IMR-90 (cell line): ENCODE measurements around the gene HLA-DPA1. TPM values are rescaled to one million over a fixed set of nuclear protein-coding genes. Genes with fewer than 3 reads are reported as not detected.

Source experiments
- ATAC-seq: fragments of 200-7000 bp; cut with Tn5 transposase; 2 replicates; pipeline ENCODE4 v1.9.1; 2020; ENCODE audit warnings: low read depth, mild to moderate bottlenecking, moderate library complexity
- BruUV-seq: library from RNA; stranded (reverse); fragments of 400-500 nt; replicated peaks from 2 replicates; lab custom pipeline; 2021; lab: Mats Ljungman, UMichigan
- CTCF ChIA-PET: fragments of 300-600 bp; formaldehyde crosslinking; extraction: SDS; loops from one replicate; lab custom pipeline; 2021; ENCODE audit warnings: antibody characterized with exemption; lab: Yijun Ruan, JAX
- POLR2A ChIA-PET: fragments of 300-600 bp; sonication (Branson Sonifier 250); formaldehyde crosslinking; loops from one replicate; lab custom pipeline; 2022; ENCODE audit warnings: antibody characterized with exemption; ENCODE audit not compliant: unreplicated experiment; lab: Charles Lee
- DNase-seq: peaks from one replicate; pipeline ENCODE4 v3.0.0; 2013
- H2AFZ ChIP-seq: replicated peaks from 2 replicates; pipeline ENCODE3; 2013; ENCODE audit warnings: low read length, mild to moderate bottlenecking; ENCODE audit not compliant: poor library complexity
- H2AK5ac ChIP-seq: 2 replicates; pipeline ENCODE4 v1.6.1; 2013; ENCODE audit warnings: low read depth, low read length, inconsistent platforms
- H2AK9ac ChIP-seq: replicated peaks from 2 replicates; pipeline ENCODE3; 2013; ENCODE audit warnings: mild to moderate bottlenecking, low read depth, low read length, moderate library complexity; ENCODE audit not compliant: poor library complexity
- H2BK120ac ChIP-seq: 2 replicates; pipeline ENCODE4 v1.6.1; 2013; ENCODE audit warnings: low read depth, low read length, inconsistent platforms
- H2BK15ac ChIP-seq: 3 replicates; pipeline ENCODE4 v1.6.1; 2013; ENCODE audit warnings: low read depth, low read length, inconsistent platforms
- H2BK20ac ChIP-seq: 2 replicates; pipeline ENCODE4 v1.6.1; 2013; ENCODE audit warnings: low read depth, mild to moderate bottlenecking, inconsistent platforms, low read length, moderate library complexity
- H2BK5ac ChIP-seq: 2 replicates; pipeline ENCODE4 v1.6.1; 2013; ENCODE audit warnings: mild to moderate bottlenecking, low read depth, low read length, inconsistent platforms; ENCODE audit not compliant: poor library complexity, severe bottlenecking
- H3K14ac ChIP-seq: replicated peaks from 2 replicates; pipeline ENCODE4 v1.6.1; 2013; ENCODE audit warnings: low read depth, low read length, inconsistent platforms
- H3K18ac ChIP-seq: 2 replicates; pipeline ENCODE4 v1.6.1; 2013; ENCODE audit warnings: low read depth, low read length, control low read depth
- H3K23ac ChIP-seq: 2 replicates; pipeline ENCODE4 v1.6.1; 2013; ENCODE audit warnings: low read depth, low read length, inconsistent platforms
- H3K27ac ChIP-seq: 2 replicates; pipeline ENCODE4 v1.5.1; 2013; ENCODE audit warnings: mild to moderate bottlenecking, control low read depth, low read length; ENCODE audit not compliant: insufficient read depth
- H3K27me3 ChIP-seq: 2 replicates; pipeline ENCODE4 v1.6.1; 2013; ENCODE audit warnings: low read length; ENCODE audit not compliant: control insufficient read depth, insufficient read depth
- H3K36me3 ChIP-seq: 2 replicates; pipeline ENCODE4 v1.6.1; 2013; ENCODE audit warnings: low read length, mixed read lengths; ENCODE audit not compliant: control insufficient read depth, insufficient read depth
- H3K4ac ChIP-seq: 2 replicates; pipeline ENCODE4 v1.6.1; 2013; ENCODE audit warnings: low read depth, low read length, inconsistent platforms
- H3K4me1 ChIP-seq: 2 replicates; pipeline ENCODE4 v1.6.1; 2013; ENCODE audit warnings: low read length, mixed read lengths; ENCODE audit not compliant: control insufficient read depth, insufficient read depth
- H3K4me2 ChIP-seq: 2 replicates; pipeline ENCODE4 v1.6.1; 2013; ENCODE audit warnings: low read depth, mild to moderate bottlenecking, control low read depth, low read length, moderate library complexity
- H3K4me3 ChIP-seq: 2 replicates; pipeline ENCODE4 v1.5.1; 2013; ENCODE audit warnings: low read depth, mild to moderate bottlenecking, control low read depth, low read length, moderate library complexity; ENCODE audit not compliant: insufficient read depth
- H3K56ac ChIP-seq: 2 replicates; pipeline ENCODE4 v1.6.1; 2013; ENCODE audit warnings: low read length, inconsistent platforms; ENCODE audit not compliant: insufficient read depth; ENCODE audit errors: extremely low read depth
- H3K79me1 ChIP-seq, 2 experiments: 2 replicates each; pipeline ENCODE4 v1.6.1; 2013; ENCODE audit warnings: low read length in 2 of 2, inconsistent platforms in 1 of 2, low read depth in 1 of 2
- H3K9ac ChIP-seq: 2 replicates; pipeline ENCODE4 v1.6.1; 2013; ENCODE audit warnings: low read depth, low read length, control low read depth
- H3K9me1 ChIP-seq: 2 replicates; pipeline ENCODE4 v1.6.1; 2013; ENCODE audit warnings: low read length, inconsistent platforms; ENCODE audit not compliant: insufficient read depth
- H3K9me3 ChIP-seq: 2 replicates; pipeline ENCODE4 v1.6.1; 2013; ENCODE audit warnings: low read length; ENCODE audit not compliant: control insufficient read depth, insufficient read depth
- H4K20me1 ChIP-seq: 2 replicates; pipeline ENCODE4 v1.6.1; 2013; ENCODE audit warnings: low read length, inconsistent platforms; ENCODE audit not compliant: insufficient read depth
- H4K5ac ChIP-seq: 2 replicates; pipeline ENCODE4 v1.6.1; 2013; ENCODE audit warnings: mild to moderate bottlenecking, low read depth, low read length, control low read depth
- H4K8ac ChIP-seq, 2 experiments: 2 replicates each; pipeline ENCODE4 v1.6.1; 2013; ENCODE audit warnings: low read depth in 2 of 2, low read length in 2 of 2, control low read depth in 1 of 2, inconsistent platforms in 1 of 2
- H4K91ac ChIP-seq: 2 replicates; pipeline ENCODE4 v1.6.1; 2013; ENCODE audit warnings: low read depth, low read length, inconsistent platforms; ENCODE audit not compliant: insufficient read depth
- BHLHE40 ChIP-seq: fragments of 150-350 bp; IDR thresholded peaks from 2 replicates; pipeline ENCODE4 v1.6.1; 2016; ENCODE audit warnings: mild to moderate bottlenecking, low read depth, low read length
- CEBPB ChIP-seq: IDR thresholded peaks from 2 replicates; pipeline ENCODE4 v1.6.1; 2012; ENCODE audit warnings: low read depth, low read length, improper control_type of control experiment
- CHD1 ChIP-seq: IDR thresholded peaks from 2 replicates; pipeline ENCODE4 v1.6.1; 2012; ENCODE audit warnings: low read depth, low read length, improper control_type of control experiment
- FOS ChIP-seq: fragments of 150-350 bp; IDR thresholded peaks from 2 replicates; pipeline ENCODE4 v1.6.1; 2016; ENCODE audit warnings: low read depth, low read length
- MAFK ChIP-seq: IDR thresholded peaks from 2 replicates; pipeline ENCODE4 v1.6.1; 2012; ENCODE audit warnings: low read depth, low read length, improper control_type of control experiment
- MAZ ChIP-seq: IDR thresholded peaks from 2 replicates; pipeline ENCODE4 v1.6.1; 2012; ENCODE audit warnings: low read depth, mild to moderate bottlenecking, low read length, improper control_type of control experiment, moderate library complexity, borderline replicate concordance
- MXI1 ChIP-seq: IDR thresholded peaks from 2 replicates; pipeline ENCODE4 v1.6.1; 2012; ENCODE audit warnings: low read depth, mild to moderate bottlenecking, low read length, moderate library complexity, borderline replicate concordance
- POLR2A ChIP-seq: IDR thresholded peaks from 2 replicates; pipeline ENCODE4 v1.6.1; 2012; ENCODE audit warnings: mild to moderate bottlenecking, low read depth, low read length
- RCOR1 ChIP-seq: IDR thresholded peaks from 2 replicates; pipeline ENCODE4 v1.6.1; 2012; ENCODE audit warnings: mild to moderate bottlenecking, low read length, improper control_type of control experiment; ENCODE audit not compliant: insufficient replicate concordance
- RFX5 ChIP-seq: IDR thresholded peaks from 2 replicates; pipeline ENCODE4 v1.8.0; 2012; ENCODE audit warnings: low read depth, mild to moderate bottlenecking, low read length, moderate library complexity
- dilution Hi-C: fragments of 300-500 bp; cut with HindIII; formaldehyde crosslinking; loops from one replicate; pipeline ENCODE4 v1.14.3; 2018; ENCODE audit warnings: low sequenced_read_pairs; ENCODE audit not compliant: unreplicated experiment
- in situ Hi-C: fragments of 300-500 bp; cut with MboI; formaldehyde crosslinking; loops from 3 replicates; pipeline ENCODE4 v1.14.3; 2019; ENCODE audit warnings: low sequenced_read_pairs, inconsistent platforms, mixed read lengths
- intact Hi-C: fragments of 100-400 bp; cut with micrococcal nuclease; formaldehyde crosslinking; loops from 2 replicates; pipeline ENCODE4 v1.10.0; 2022
- polyA plus RNA-seq, 3 experiments: library from polyadenylated mRNA; depleted of rRNA; stranded (reverse); fragments of >200 nt; gene quantifications; 2 replicates each; pipeline ENCODE4 v1.2.3, GENCODE V29; 2012; ENCODE audit warnings: low replicate concordance in 1 of 3
- total RNA-seq: library from RNA; depleted of rRNA; stranded (reverse); fragments of >200 nt; gene quantifications from 2 replicates; pipeline ENCODE4 v1.2.3, GENCODE V29; 2012
- TF ChIP-seq, protein P1 (sequence below): fragments of 150-350 bp; IDR thresholded peaks from 2 replicates; pipeline ENCODE4 v1.6.1; 2017; ENCODE audit warnings: mild to moderate bottlenecking, antibody characterized with exemption, low read length, low read depth
- TF ChIP-seq, protein P2 (sequence below): fragments of 150-350 bp; IDR thresholded peaks from 2 replicates; pipeline ENCODE4 v1.6.1; 2016; ENCODE audit warnings: low read depth, mild to moderate bottlenecking, low read length, moderate library complexity, borderline replicate concordance
- TF ChIP-seq, protein P3 (sequence below): conservative IDR thresholded peaks from 2 replicates; pipeline ENCODE4 v1.5.1; 2012; ENCODE audit warnings: mild to moderate bottlenecking, low read depth, low read length, improper control_type of control experiment

Gene HLA-DPA1
- total and polyA plus RNA-seq, 2 of the 4 experiments (the other 2 are of a cell fraction) = not detected

DNA sequence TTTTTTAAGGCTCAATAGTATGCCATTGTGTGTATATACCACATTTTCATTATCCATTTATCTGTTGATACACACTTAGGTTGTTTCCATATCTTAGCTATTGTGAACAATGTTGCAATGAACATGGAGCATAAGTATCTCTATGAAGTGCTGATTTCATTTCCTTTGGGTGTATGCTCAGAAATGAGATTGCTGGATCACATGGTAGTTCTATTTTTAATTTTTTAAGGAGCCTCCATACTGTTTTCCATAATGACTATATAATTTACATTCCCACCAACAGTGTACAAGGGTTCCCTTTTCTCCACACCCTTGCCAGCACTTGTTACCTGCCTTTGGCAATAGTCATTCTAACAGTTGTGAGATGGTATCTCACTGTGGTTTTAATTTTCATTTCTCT, 48.9 kb downstream of the HLA-DPA1 start:
- no peak overlapping the region for H2AFZ ChIP-seq
- ChIA-PET POLR2A (no interaction called here), CTCF (no interaction called here)
- H2BK20ac ChIP-seq = no peak overlapping the region
- BruUV-seq = no TSS peak
- no peak overlapping the region for H4K91ac ChIP-seq
- no peaks in the 10 kb centered on the region for H3K36me3 ChIP-seq
- no peak overlapping the region for H3K4me3 ChIP-seq
- no peaks in the 10 kb centered on the region for H3K9me3 ChIP-seq
- H3K56ac ChIP-seq = no peak overlapping the region
- TF ChIP-seq BHLHE40 (no peak), CHD1 (no peak), RCOR1 (no peak), MXI1 (no peak), CEBPB (no peak), MAFK (no peak), RFX5 (no peak), POLR2A (no peak), FOS (no peak), MAZ (no peak)
- TF ChIP-seq, protein P1, sequence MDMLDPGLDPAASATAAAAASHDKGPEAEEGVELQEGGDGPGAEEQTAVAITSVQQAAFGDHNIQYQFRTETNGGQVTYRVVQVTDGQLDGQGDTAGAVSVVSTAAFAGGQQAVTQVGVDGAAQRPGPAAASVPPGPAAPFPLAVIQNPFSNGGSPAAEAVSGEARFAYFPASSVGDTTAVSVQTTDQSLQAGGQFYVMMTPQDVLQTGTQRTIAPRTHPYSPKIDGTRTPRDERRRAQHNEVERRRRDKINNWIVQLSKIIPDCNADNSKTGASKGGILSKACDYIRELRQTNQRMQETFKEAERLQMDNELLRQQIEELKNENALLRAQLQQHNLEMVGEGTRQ = no peak
- TF ChIP-seq, protein P2, sequence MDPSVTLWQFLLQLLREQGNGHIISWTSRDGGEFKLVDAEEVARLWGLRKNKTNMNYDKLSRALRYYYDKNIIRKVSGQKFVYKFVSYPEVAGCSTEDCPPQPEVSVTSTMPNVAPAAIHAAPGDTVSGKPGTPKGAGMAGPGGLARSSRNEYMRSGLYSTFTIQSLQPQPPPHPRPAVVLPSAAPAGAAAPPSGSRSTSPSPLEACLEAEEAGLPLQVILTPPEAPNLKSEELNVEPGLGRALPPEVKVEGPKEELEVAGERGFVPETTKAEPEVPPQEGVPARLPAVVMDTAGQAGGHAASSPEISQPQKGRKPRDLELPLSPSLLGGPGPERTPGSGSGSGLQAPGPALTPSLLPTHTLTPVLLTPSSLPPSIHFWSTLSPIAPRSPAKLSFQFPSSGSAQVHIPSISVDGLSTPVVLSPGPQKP = no peak
- TF ChIP-seq, protein P3, sequence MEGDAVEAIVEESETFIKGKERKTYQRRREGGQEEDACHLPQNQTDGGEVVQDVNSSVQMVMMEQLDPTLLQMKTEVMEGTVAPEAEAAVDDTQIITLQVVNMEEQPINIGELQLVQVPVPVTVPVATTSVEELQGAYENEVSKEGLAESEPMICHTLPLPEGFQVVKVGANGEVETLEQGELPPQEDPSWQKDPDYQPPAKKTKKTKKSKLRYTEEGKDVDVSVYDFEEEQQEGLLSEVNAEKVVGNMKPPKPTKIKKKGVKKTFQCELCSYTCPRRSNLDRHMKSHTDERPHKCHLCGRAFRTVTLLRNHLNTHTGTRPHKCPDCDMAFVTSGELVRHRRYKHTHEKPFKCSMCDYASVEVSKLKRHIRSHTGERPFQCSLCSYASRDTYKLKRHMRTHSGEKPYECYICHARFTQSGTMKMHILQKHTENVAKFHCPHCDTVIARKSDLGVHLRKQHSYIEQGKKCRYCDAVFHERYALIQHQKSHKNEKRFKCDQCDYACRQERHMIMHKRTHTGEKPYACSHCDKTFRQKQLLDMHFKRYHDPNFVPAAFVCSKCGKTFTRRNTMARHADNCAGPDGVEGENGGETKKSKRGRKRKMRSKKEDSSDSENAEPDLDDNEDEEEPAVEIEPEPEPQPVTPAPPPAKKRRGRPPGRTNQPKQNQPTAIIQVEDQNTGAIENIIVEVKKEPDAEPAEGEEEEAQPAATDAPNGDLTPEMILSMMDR = no peak
- no peak overlapping the region for H4K5ac ChIP-seq
- H3K79me1 ChIP-seq = no peaks in the 10 kb centered on the region
- in situ Hi-C loops (no loop called here), dilution Hi-C loops (no loop called here), intact Hi-C loops (no loop called here)
- H3K4ac ChIP-seq = no peak overlapping the region
- no peak overlapping the region for H3K18ac ChIP-seq
- H4K20me1 ChIP-seq = no peaks in the 10 kb centered on the region
- H4K8ac ChIP-seq = no peak overlapping the region
- no peak overlapping the region for H2BK15ac ChIP-seq
- no peak overlapping the region for H3K27ac ChIP-seq
- H2BK5ac ChIP-seq = no peak overlapping the region
- no peak for ATAC-seq
- no peak overlapping the region for H3K4me2 ChIP-seq
- no peak overlapping the region for H3K14ac ChIP-seq
- H3K4me1 ChIP-seq = no peaks in the 10 kb centered on the region; the same call in 1 of the 2 replicates
- no peak overlapping the region for H2AK9ac ChIP-seq
- no peaks in the 10 kb centered on the region for H3K9me1 ChIP-seq
- H3K23ac ChIP-seq = no peak overlapping the region
- DNase-seq = no peak
- H2BK120ac ChIP-seq = no peak overlapping the region
- H3K9ac ChIP-seq = no peak overlapping the region
- H2AK5ac ChIP-seq = no peak overlapping the region
- peaks cover 23% of the 10 kb centered on the region for H3K27me3 ChIP-seq
